Stimulated activated naive CD4-positive, alpha-beta T cell treated with Interleukin-2 at 50 U/mL for 16 hours (primary cell): ENCODE results near the gene GPR141.

Experiments used
- DNase-seq: peaks from one replicate; lab custom pipeline; 2025; lab: John Stamatoyannopoulos, UW

Gene GPR141

DNA sequence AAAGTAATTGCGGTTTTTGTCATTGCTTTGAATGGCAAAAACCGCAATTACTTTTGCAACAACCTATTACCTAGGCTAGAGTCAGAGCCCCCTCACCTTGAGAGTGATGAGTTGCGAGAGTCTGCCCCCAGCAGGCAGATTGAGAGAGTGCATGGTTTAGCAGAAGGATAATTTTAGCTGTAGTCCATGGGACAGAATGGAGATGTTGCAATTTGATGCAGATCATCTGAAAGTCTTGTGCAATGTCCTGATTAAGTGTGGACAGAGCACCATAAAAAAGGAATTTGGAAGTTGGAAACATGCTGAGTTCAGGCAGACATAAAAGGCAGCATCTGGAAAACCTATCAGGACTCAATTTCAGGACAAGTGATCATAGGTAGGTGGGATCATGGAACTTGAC lies 48.7 kb downstream of the GPR141 start:
- no peak for DNase-seq

DNA sequence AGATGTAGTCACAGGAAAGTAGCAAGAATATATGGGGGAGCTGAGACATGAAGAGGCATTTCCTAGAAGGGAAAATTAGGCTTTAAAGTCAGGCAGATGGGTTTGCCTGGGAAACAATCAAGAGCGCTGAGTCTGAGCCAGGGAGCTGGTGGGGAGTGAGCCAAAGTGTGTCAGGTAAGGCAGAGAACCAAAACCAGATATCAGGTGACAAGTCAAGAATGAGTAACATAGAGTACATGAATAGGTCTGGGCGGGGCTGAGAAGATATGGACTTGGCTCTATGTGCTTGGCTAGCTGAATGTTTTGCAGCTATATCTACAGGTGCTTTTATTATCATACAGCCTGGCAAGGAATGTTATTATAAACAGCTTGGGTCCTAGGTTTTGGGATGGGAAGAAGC lies 49.3 kb downstream of the GPR141 start:
- DNase-seq = no peak

DNA sequence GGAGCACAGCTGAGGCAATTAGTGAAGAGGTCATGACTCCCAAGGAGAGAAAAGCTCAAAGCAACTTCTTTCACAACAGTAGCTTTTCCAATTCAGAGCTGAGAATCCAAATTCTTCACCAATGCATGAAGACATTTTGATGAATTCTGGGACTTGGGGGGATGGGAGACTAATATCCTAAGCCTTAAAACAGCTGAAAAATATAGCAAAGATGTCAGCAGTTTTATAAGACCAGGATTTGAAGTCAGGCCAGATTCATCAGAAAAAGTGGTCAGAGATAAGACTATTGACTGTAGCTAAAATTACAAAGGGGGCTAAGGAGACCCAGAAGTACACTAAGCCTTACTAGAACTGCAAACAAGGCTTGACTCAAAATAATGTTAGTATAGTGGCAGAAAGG lies 51.6 kb downstream of the GPR141 start:
- no peak for DNase-seq

DNA sequence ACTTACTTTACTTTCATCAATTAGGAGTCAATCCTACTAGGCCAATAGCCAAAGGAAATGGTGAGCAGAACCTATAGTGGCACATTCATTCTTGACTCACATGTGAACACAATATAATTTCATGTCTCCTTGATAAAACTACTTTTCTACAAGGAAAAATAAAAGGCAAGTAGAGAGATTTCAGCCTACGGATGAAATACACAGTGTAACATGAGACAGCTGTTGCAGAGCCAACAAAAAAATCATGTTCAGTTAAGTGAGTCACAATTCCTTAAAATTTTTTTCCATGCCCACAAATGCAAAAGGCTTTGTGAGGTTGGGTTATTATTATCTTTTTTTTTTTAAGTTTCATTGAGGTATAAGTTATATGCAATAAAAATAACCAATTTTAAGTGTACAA lies 54.8 kb downstream of the GPR141 start:
- no peak for DNase-seq

DNA sequence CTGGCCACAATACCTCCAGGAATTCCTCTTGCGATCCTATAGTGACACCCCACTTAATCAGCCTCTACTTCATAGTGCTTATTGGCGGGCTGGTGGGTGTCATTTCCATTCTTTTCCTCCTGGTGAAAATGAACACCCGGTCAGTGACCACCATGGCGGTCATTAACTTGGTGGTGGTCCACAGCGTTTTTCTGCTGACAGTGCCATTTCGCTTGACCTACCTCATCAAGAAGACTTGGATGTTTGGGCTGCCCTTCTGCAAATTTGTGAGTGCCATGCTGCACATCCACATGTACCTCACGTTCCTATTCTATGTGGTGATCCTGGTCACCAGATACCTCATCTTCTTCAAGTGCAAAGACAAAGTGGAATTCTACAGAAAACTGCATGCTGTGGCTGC lies 56.8 kb downstream of the GPR141 start:
- no peak for DNase-seq

DNA sequence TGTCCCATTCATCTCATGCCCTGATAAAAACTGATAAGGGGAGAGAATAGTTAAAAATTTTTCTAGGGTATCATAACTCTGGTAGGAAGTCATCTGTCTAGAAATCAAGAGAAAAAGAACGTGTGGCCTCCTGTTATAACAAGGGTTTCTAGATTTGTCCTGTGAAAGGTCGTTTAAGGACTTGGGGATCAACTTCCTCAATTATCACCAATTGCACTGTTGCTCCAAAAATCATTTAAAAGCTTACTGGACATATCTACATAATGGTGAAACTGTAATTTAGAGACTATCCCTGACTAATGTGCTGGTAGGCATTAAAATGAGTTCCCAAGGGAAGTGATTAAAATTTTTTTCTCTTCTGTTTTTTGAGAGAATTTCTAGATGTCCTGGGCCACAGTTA lies 58.2 kb downstream of the GPR141 start:
- no peak for DNase-seq

DNA sequence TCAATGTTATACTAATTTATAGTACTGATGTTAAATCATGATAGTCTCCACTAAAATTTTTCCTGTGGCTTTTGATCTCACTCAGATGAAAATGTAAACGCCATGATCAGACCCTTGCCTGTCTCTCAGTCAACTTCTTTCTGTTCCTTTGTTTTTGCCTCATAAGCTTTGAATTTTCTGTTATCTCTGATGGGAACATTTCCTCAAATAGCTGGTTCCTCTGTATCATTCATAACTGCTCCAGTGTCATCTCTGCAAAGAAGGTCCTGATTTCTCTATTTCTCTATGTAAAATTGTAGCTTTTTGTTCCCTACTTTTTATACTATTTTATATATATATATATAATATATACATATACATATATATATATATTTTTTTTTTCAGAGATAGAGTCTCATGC lies 67.5 kb downstream of the GPR141 start:
- DNase-seq = no peak

DNA sequence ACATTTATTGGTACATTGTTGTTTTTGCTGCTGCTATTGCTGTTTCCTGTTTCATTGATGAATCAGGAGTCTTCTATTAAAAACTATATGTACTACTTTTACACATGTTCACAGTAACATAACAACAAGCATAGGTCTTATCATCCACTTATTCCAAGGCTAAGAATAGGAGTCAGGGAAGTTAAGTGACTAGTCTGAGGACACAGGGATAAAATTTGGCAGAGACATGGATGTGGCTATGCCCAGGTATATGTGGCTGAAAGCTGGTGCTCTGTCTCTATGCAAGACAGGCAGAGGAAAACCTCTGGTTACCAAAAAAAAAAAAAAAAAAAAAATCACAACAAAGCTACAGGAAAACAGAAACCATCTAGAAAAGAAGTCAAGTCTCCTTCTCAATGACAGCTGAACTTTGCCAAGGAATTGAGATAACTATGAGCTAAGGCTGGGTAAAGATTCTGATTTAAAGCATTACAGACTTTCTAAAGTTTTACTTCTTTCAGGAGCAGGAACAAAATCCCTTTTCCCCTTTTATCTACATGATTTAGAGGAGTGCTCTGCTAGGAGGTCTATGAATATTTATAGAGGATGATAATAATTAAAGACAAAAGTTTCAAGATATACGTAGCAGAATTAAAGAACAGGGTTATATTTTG lies 70.0 kb downstream of the GPR141 start:
- no peak for DNase-seq

DNA sequence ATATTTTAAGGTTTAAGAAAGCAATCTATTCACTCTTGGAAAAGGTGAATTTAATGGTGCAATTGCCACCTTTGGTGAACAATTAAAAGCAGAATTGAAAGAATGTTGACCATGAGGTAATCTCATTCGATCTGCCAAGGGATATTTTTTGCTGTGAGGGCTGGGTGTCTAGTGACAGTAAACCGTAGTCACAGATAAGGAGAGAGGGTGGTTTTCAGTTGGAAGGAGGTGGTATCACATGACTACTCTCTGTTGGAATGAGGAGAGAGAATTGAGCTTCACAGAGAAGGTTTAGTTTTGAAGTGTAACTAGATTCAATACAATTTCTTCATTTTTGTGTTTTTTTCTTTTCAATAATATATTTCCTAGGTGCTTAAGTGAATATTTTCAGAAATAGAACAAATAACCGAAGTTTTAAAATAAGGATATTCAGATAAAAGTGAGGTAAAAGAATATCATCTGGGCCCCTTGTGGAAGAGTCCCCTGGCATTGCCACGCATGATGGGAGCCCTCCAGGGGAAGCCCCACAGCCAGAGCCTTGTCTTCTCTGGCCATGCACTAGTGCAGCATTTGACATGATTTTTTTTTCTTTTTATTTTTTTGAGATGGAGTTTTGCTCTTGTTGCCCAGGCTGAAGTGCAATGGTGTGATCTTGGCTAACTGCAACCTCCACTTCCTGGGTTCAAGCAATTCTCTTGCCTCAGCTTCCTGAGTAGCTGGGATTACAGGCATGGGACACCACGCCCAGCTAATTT lies 73.4 kb downstream of the GPR141 start:
- no peak for DNase-seq

DNA sequence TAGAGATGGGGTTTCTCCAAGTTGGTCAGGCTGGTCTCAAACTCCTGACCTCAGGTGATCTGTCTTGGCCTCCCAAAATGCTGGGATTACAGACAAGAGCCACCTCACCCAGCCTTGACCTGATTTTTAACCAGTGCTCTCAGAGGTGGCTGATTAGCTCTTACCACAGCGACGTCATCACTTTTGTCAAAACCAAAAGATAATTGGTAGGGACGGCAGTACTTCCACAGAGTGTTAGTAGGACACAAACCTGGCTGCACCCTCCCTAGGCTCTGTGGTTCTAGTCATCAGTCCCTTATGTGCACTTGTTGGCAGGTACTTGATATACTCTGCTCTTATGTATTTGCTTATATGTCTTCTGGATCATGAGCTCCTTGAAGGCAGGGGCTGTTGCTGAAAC lies 74.0 kb downstream of the GPR141 start:
- DNase-seq = no peak

DNA sequence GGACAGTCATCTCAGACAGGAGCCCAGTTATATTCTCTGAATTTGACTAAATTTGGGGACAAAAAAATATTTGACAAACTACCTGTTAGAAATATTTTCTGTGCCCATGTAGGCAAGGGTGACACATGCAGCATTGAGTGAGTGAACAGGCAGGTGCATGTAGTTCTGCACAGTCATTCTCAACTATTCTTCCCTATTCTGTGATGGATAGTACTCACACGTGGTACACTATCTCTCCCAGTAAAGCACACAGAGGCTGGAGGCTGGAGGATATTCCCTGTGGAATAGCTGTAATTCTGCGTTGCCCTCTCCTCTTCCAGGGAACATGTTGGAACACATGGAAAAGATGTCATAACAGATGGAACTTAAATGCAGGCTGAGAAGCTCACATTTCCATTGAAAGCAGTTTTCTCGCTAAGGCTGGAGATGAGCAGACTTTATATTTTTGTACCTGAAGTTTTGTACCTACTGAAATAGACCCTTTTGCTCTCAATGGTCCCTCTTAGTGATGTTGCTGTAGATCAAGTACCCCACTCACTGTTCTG lies 75.0 kb downstream of the GPR141 start:
- DNase-seq = no peak

DNA sequence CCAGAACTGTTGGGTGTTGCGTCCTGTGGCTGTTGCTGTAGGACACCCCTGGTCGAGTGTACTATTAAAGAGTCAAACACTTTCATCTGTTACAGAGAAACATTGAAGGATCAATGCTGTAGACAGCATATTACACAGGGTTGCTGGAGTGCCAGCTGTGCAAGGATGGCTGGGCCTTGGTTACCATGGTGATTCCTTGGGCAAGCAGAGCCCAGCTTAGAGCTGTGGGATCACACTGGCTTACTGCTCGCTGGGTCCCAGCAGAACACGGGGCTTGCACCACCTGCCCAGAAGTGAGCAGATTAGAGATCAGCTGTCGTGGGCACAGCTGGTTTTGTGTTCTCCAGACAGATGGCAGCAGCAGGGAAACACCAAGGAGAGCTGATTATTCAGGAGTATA lies 76.0 kb downstream of the GPR141 start:
- DNase-seq = no peak

DNA sequence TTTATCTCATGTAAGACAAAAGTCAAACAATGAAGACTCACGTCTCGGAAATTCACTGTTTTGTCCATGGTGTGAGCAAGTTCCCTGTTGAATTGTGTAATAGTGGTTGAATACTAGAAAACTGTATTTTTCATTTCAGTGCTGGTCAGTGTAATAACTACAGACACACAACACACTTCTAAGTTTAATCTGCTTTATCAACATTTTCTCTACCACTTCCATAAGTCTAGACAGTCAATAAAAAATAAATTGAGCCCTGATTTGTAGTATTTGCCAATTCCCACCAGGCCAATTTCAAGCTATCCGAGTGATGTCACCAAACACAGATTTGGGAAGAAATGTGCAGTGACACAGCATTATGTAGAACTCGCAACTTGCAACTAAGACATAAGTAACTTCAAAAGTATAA lies 81.9 kb downstream of the GPR141 start:
- DNase-seq = no peak

DNA sequence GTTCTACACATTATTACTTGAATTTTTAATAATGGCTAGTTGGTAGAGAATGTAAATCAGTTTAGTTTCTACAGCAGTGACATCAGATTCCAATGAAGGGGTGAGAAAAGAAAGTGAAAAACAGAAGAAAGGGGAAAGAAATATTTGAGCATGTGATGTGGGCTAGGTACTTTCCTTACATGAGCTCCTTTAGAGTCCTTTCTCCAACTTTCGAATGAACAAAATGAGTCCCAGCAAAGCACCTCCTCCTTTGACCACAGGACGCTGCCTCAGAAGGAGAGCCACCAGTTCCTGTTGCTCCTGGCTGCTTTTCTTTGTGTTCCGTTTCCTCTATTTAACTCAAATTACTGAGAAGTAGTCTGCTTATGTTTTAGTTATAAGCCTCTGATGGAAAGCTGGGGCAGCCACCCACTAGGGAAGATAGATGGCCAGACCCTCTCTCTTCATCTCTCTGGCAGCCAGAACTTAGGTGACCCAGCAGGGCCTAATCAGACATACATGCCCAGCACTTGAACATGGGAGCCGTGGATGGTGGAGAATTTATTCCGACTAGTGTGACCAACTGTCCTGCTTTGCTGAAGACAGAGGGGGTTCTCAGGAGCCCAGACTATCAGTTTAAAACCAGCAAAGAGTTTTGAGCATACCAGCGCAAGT lies 82.4 kb downstream of the GPR141 start:
- DNase-seq = no peak

DNA sequence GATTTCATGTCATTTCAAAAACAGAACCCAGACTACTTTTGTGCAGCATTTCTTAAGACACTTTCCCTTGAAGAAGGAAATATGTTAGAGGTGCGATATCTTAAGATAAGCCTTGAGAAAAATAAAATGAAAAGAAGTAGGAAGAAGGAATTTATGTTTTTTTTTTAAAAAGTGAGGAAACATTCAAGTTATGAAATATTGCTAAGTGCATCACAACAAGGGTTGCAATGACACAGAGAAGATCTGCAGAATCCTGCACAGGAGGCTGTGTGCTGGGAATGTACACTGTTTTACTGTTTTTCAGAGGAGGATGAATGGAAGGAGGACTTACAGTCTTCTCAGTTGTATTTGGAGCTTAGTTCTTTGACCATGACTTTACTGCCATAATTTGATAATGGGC lies 85.0 kb downstream of the GPR141 start:
- DNase-seq = no peak

DNA sequence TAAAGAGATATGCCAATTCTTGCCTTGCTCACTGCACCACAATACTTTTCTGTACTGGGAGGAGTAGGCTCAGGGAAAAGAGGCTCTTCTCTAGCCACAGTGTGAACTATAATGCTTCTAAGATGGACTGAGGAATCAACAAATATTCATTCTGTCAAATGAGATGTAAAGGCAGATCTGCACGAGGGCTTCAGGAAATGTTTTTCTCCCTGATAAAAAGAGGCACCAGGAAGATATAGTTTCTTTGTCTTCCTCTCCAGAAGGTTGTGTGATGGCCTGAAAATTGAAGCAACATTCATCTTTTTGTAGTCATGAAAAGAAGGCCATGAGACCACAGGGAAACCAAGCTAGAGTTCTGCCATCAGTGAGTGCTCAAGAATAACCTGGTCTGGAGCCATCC lies 85.7 kb downstream of the GPR141 start:
- no peak for DNase-seq

DNA sequence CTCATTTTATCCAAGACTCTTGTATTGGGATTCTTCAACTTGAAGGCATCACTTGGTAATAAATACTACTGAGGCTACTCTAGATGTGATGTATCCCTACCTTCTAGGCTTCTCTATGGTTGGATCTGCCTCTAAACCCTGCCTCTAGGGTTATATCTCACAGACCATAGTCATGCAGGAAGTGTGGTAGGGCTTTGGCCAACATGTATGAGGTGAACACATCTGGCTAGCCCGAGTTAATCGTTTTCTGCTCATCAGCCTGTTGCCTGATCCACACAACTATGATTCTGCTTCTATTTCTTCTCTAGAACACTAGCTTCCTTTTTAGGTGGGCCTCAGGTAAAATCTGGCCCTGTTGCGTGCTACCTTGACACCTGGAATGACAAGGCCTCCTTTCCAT lies 86.2 kb downstream of the GPR141 start:
- DNase-seq = no peak

DNA sequence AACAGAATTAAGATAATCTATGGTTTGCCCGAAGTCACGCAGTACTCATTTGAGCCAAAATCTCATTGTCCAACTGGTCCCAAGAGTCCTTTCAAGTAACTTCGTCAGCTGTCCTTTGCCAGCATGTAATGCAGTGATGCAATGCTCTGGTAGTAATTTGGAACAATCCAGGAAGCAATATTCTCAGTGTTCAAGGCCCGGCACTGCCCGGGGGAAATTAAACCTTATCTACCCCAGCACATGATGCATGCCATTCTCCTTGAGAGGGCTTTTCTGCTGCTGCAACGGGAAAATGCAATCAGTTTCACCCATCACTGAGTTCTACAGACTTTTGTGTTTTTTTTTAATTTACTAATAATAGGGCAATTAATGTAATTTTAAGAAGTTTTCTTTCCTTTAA lies 87.3 kb downstream of the GPR141 start:
- DNase-seq = no peak

DNA sequence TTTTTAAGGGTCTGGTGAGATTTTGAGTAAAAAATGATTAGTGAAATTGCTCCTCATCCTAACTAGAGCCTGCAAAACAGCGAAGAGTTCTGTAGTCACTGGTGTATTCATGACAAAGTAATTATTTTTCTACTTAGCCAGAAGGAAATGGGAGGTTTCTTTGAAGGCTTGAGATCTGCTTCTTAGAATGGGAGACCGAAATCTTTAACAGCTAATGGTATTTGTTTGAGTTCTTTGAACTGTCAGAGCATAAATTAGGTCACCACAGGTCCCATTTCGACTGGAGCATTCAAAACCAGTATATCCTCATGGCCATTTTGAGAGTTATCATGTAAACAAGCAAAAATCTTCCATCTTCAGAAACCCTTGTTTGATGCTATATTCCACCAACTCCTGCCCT lies 87.8 kb downstream of the GPR141 start:
- no peak for DNase-seq

DNA sequence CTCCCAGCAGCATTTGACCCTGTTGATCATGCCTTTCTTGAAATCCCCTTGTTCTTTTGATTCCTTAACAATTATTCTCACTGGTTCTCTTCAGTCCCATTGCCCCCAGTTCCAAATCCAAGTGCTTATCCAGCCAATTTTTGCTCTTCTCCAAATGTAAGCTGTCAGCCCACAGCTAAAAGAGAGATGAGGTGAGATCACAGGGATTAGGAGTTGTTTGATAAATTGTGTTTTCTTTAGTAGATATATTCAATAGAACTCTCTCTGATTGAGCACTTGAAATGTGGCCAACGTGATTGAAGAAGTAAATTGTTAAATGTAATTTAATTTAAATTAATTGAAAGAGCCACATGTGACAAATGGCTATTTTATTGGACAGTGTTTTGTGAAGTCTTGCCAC lies 88.2 kb downstream of the GPR141 start:
- no peak for DNase-seq

DNA sequence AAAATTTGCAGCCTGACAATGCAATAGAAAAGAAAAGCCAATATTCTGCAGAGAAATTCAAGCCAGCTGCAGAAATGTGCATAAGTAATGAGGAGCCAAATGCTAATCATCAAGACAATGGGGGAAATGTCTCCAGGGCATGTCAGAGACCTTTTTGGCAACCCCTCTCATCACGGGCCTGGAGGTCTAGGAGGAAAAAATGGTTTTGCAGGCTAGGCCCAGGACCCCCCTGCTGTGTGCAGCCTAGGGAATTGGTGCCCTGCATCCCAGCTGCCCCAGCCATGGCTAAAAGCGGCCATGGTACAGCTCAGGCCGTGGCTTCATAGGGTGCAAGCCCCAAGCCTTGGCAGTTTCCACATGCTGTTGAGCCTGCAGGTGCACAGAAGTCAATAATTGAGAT lies 92.4 kb downstream of the GPR141 start:
- DNase-seq = no peak

DNA sequence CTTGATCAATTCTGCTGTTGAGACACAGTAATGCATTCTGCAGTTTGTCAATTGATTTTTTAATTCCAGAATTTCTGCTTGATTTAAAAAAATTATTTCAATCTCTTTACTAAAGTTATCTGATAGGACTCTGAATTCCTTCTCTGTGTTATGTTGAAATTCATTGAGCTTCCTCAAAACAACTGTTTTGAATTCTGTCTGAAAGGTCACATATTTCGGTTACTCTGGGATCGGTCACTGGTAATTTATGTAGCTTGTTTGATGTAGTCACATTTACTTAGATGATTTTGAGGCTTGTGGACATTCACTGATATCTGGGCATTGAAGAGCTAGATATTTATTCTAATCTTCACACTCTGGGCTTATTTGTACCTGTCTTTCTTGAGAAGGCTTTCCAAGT lies 97.6 kb downstream of the GPR141 start:
- DNase-seq = no peak

DNA sequence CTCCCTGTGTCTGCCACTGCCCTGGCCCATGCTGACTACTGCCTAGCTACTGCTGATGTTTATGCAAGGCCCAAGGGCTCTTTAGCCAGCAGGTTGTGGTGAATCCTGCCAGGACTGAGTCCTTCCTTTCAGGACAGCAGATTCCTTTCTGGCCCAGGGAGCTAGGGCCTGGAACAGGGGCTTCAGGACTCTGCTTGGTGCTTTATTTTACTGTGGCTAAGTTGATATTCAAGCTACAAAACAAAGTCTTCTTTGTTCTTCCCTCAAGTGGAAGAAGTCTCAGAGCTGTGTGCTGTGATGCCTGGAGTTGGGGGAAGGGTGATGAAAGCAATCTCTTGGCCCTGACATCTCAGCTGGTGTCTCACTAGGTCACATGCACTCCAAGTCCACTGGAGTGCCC lies 98.6 kb downstream of the GPR141 start:
- no peak for DNase-seq
